Measurements from ENCODE around the gene MYL3. TPM values are rescaled to one million over a fixed set of nuclear protein-coding genes. Genes with fewer than 3 reads are reported as not detected.

Gene MYL3
- polyA plus RNA-seq, 2 of the 4 experiments (the other 2 are of a cell fraction) = 0.25 TPM; not detected in 1

- Histone ChIP-seq H3K4me1 (peaks cover 9% of the 10 kb centered on the region; the same call in 2 of the 3 replicates), H3K4me2 (no peak overlapping the region), H3K27ac (no peak overlapping the region), H3K4me3 (no peak overlapping the region), H3K9me3 (no peaks in the 10 kb centered on the region)
- no peak for FAIRE-seq
- ChIA-PET CTCF (interaction anchor here (0.9 to 2.6 kb wide), 5 partner anchors 7 to 205 kb away, joined by 3 to 39 read pairs (median 14); no protein-coding TSS in a partner anchor), POLR2A (no interaction called here)
- no peak for DNase-seq (ENCODE audit: low read depth in 1 of 2, low spot score in 1 of 2)
- TF ChIP-seq CTCF (IDR thresholded peaks at IDR 0.05) (0 out of 3 replicates have a peak, but pooled peaks have one; percentile 9), RFX5 (IDR thresholded peaks at IDR 0.05) (no peak)
- no peak for ATAC-seq
- 9% methylated on average over 1 of the region's 1 CpG for whole genome bisulfite sequencing (ENCODE audit: missing lambda C conversion rate)
Observed at GRCh38 chr3:46907960-46908293, 44.7 kb upstream of the MYL3 start.

GRCh38 chr3:46907271-46907670 lies 44.0 kb upstream of the MYL3 start:
- no peak for TF ChIP-seq POLR2A (IDR thresholded peaks at IDR 0.05; ENCODE audit: low read length)
- no peak for TF ChIP-seq EHF (CRISPR knock-in tag; IDR thresholded peaks at IDR 0.05)
- TF ChIP-seq POLR2AphosphoS2 (conservative IDR thresholded peaks at IDR 0.05; ENCODE audit: low read length) = no peak
- TF ChIP-seq HMGXB4 (CRISPR knock-in tag; IDR thresholded peaks at IDR 0.05; ENCODE audit: borderline replicate concordance) = no peak
- TF ChIP-seq CBX8 (IDR thresholded peaks at IDR 0.05) = no peak
- TF ChIP-seq JUNB (IDR thresholded peaks at IDR 0.05) = no peak
- Histone ChIP-seq H3K4me2 (no peak overlapping the region), H3K4me1 (peaks cover 9% of the 10 kb centered on the region; the same call in 2 of the 3 replicates), H3K4me3 (no peak overlapping the region), H3K9me3 (no peaks in the 10 kb centered on the region), H3K27ac (no peak overlapping the region)
- no peak for ATAC-seq
- ChIA-PET CTCF (interaction anchor here (0.8 kb wide), 1 partner anchor 12 kb away, joined by 5 read pairs; no protein-coding TSS in a partner anchor), POLR2A (no interaction called here)
- no peak for DNase-seq (ENCODE audit: low read depth in 1 of 2, low spot score in 1 of 2)
- FAIRE-seq = no peak
- 66% methylated on average over 11 of the region's 12 CpGs for WGBS (ENCODE audit: missing lambda C conversion rate)

GRCh38 chr3:46906471-46907058 lies 43.3 kb upstream of the MYL3 start:
- CTCF ChIA-PET = interaction anchor here (0.6 to 1.0 kb wide), 4 partner anchors 11 to 428 kb away, joined by 3 to 5 read pairs (median 3); no protein-coding TSS in a partner anchor
- no peak overlapping the region for H3K4me2 ChIP-seq
- POLR2A ChIA-PET = no interaction called here
- ATAC-seq = no peak
- H3K4me3 ChIP-seq = no peak overlapping the region
- DNase-seq (ENCODE audit: low read depth in 1 of 2, low spot score in 1 of 2) = no peak
- TF ChIP-seq KDM1A (IDR thresholded peaks at IDR 0.05; ENCODE audit: low read depth) = no peak
- TF ChIP-seq POLR2A (IDR thresholded peaks at IDR 0.05; ENCODE audit: low read length) = no peak
- TF ChIP-seq HES2 (IDR thresholded peaks at IDR 0.05) = no peak
- no peak for TF ChIP-seq ATOH8 (CRISPR knock-in tag; IDR thresholded peaks at IDR 0.05; ENCODE audit: low read depth)
- TF ChIP-seq ZFP36 (IDR thresholded peaks at IDR 0.05; ENCODE audit: borderline replicate concordance, partially characterized antibody) = peak; percentile 25
- no peak for TF ChIP-seq RARB (CRISPR knock-in tag; IDR thresholded peaks at IDR 0.05)
- no peak for TF ChIP-seq BHLHE40 (IDR thresholded peaks at IDR 0.05; ENCODE audit: low read depth, low read length)
- no peak for TF ChIP-seq E2F6 (IDR thresholded peaks at IDR 0.05; ENCODE audit: borderline replicate concordance, low read depth)
- no peak for FAIRE-seq
- no peak overlapping the region for H3K27ac ChIP-seq
- H3K4me1 ChIP-seq = peaks cover 9% of the 10 kb centered on the region; the same call in 2 of the 3 replicates
- WGBS (ENCODE audit: missing lambda C conversion rate) = no CpG with 5 or more reads among the region's 4 CpGs
- no peaks in the 10 kb centered on the region for H3K9me3 ChIP-seq

Data from A549 (cell line).